GM21619 (cell line): Measurements from ENCODE around the gene HIPK2.

Source experiments
- ATAC-seq: cut with Tn5 transposase; IDR thresholded peaks from one replicate; pipeline ENCODE4 v1.9.1; 2021; ENCODE audit not compliant: unreplicated experiment

HIPK2 gene

GRCh38 chr7:139523968-139524815 lies 253.6 kb downstream of the HIPK2 start:
- ATAC-seq = no peak

DNA sequence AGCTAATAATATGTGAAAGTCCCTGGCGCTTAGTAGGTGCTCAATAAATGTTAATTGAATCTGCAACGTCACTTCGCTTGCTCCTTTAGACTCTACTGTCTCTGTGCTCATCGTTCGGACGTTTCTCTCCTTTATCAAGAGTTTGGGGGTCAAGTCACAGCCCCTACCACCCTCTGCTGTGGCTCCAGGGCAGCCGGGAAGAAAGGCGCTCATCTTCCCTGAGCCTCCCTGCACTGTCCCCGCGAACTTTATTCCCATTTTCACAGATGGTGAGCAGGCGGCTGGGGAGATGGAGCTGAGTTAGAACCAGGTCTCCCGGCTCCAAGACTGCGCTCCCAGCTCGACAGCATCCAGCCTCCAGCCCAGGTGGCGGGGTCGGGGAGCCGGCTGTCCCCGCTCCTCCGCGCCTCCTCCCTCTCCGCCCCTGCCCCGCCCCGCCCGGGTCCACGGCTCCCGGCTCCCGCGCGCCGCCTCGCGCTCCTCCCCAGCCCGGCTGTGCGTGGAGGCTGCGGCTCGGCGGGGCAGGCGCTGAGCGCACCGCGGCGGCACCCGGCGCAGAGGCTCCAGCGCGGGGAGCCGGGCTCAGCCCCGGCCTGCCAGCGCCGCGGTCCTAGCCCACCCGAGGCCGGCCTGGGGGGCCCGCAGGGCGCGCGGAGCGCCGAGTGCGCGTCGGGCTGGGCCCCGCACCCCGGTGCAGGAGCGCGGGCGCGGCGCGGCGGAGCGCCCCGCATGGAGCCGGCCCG lies 254.4 kb downstream of the HIPK2 start, which contains the start of gene CLEC2L:
Gene CLEC2L, plus strand, starts transcription at position 487 of the 743 bp plus-strand sequence. Its CDS starts 243 bp downstream, at position 730.
- ATAC-seq = no peak

DNA sequence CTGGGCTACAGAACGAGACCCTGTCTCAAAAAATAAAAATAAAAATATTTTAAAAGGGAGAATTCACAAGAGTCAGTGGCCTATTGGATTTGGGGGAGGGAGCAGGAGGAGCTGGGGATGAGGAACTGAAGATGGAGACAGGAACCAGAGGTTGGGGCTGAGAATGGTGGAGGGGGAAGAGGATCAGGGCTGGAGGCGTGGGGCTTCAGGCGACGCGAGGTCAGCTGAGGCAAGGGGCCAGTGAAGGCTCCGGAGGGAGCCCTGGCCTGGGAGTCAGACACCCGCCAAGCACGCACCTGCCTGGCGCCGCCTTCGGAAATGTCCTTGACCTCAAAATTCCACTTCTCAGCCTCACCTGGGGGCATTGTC lies 255.0 kb downstream of the HIPK2 start:
- no peak for ATAC-seq

DNA sequence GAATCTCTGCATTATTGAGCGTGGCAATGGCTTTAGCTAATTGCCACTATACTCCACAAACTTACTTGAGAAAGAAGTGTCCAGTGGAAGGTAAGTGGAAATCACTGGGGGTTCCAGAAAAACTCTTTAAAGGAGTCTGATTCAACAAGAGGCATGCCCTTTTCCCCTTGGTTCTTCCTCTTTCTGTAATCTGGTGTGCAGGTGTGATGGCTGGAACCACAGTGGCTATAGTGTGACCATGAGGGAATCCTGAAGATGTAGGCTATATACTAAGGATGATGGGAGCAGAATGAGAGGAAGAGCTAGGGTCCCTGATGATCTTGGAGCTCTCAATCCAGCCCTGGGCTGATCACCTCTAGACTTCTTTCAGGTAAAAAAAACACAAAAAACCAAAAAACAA lies 256.4 kb downstream of the HIPK2 start:
- ATAC-seq = no peak

- no peak for ATAC-seq
Observed at GRCh38 chr7:139515266-139515665, 262.5 kb downstream of the HIPK2 start.
